HepG2 (cell line): ENCODE data around the gene GRIK1. TPM values are rescaled to one million over a fixed set of nuclear protein-coding genes. Genes with fewer than 3 reads are reported as not detected.

Source experiments
- ATAC-seq: fragments of 200-7000 bp; cut with Tn5 transposase; 3 replicates; pipeline ENCODE4 v1.9.1; 2020; ENCODE audit warnings: mild to moderate bottlenecking, moderate library complexity
- BruUV-seq: library from RNA; stranded (reverse); fragments of 400-500 nt; replicated peaks from 2 replicates; lab custom pipeline; 2021; lab: Mats Ljungman, UMichigan
- CTCF ChIA-PET: fragments of 300-600 bp; formaldehyde crosslinking; extraction: SDS; loops from one replicate; lab custom pipeline; 2021; ENCODE audit warnings: low total read pairs, inconsistent platforms, low intra/inter-chr PET ratio; lab: Yijun Ruan, JAX
- POLR2A ChIA-PET: fragments of 350-600 bp; sonication (Branson Sonifier 250); formaldehyde crosslinking; loops from one replicate; lab custom pipeline; 2020; ENCODE audit warnings: antibody characterized with exemption, inconsistent platforms; lab: Yijun Ruan, JAX
- DNase-seq: peaks from one replicate; pipeline ENCODE4 v3.0.0-alpha.2; 2015; ENCODE audit warnings: low spot score
- FAIRE-seq: peaks from 3 replicates; lab custom pipeline; 2011; peaks lifted over from hg19 to GRCh38; lab: Jason Lieb, UNC
- H2AFZ ChIP-seq: one replicate; pipeline ENCODE4 v1.6.1; 2011; ENCODE audit warnings: low read length, inconsistent platforms
- H3K27ac ChIP-seq: fragments of 300-600 bp; 3 replicates; pipeline ENCODE4 v1.8.0; 2011; ENCODE audit warnings: mixed run types, mild to moderate bottlenecking, mixed read lengths, low read length, inconsistent platforms; ENCODE audit not compliant: insufficient read depth; ENCODE audit errors: extremely low read length
- H3K27me3 ChIP-seq, 2 experiments: fragments of 200-600 bp in 1 of 2; 2 replicates in 1 of 2; 3 replicates in 1 of 2; pipeline versions ENCODE4 v1.6.0 to v1.8.0; 2011; ENCODE audit warnings: low read length in 2 of 2, mild to moderate bottlenecking in 2 of 2, moderate library complexity in 2 of 2, inconsistent platforms in 1 of 2; ENCODE audit not compliant: insufficient read depth in 2 of 2, control insufficient read depth in 1 of 2
- H3K36me3 ChIP-seq, 2 experiments: fragments of 200-600 bp in 1 of 2; replicated peaks in 1 of 2; 2 replicates in 1 of 2; 3 replicates in 1 of 2; pipeline versions ENCODE4 v1.5.1 to v1.8.0; 2011; ENCODE audit warnings: low read length in 2 of 2, inconsistent platforms in 1 of 2; ENCODE audit not compliant: insufficient read depth in 2 of 2, control insufficient read depth in 1 of 2
- H3K4me1 ChIP-seq: 2 replicates; pipeline ENCODE4 v1.5.1; 2012; ENCODE audit warnings: low read length, inconsistent platforms; ENCODE audit not compliant: insufficient read depth
- H3K4me2 ChIP-seq: 2 replicates; pipeline ENCODE4 v1.6.0; 2011; ENCODE audit warnings: low read depth, low read length, inconsistent platforms
- H3K4me3 ChIP-seq, 3 experiments: fragments of 200-600 bp in 1 of 3; sonication (generic), shearing (Covaris generic) in 1 of 3; replicated peaks in 1 of 3; 2 replicates each; pipeline ENCODE4 v1.5.1; 2011 to 2016; ENCODE audit warnings: low read length in 3 of 3, inconsistent platforms in 2 of 3, low read depth in 2 of 3, mild to moderate bottlenecking in 2 of 3, control low read depth in 1 of 3, mixed read lengths in 1 of 3; ENCODE audit not compliant: insufficient read depth in 1 of 3
- H3K79me2 ChIP-seq: one replicate; pipeline ENCODE4 v1.6.1; 2011; ENCODE audit warnings: low read length, inconsistent platforms; ENCODE audit not compliant: insufficient read depth
- H3K9ac ChIP-seq: 2 replicates; pipeline ENCODE4 v1.6.0; 2011; ENCODE audit warnings: mild to moderate bottlenecking, low read depth, low read length, inconsistent platforms; ENCODE audit not compliant: insufficient read depth
- H3K9me3 ChIP-seq: 2 replicates; pipeline ENCODE4 v1.5.1; 2012; ENCODE audit warnings: mild to moderate bottlenecking, low read length
- H4K20me1 ChIP-seq: 2 replicates; pipeline ENCODE4 v1.6.0; 2011; ENCODE audit warnings: inconsistent platforms, mild to moderate bottlenecking, low read length, moderate library complexity; ENCODE audit not compliant: insufficient read depth
- GPN1 ChIP-seq: sonication (generic); formaldehyde crosslinking; IDR thresholded peaks from 2 replicates; pipeline ENCODE4 v1.5.1; 2020; ENCODE audit warnings: missing genetic modification reagents, borderline replicate concordance
- HNRNPH1 ChIP-seq: fragments of 200-400 bp; formaldehyde crosslinking; optimal IDR thresholded peaks from 2 replicates; pipeline ENCODE3; 2017; ENCODE audit warnings: mild to moderate bottlenecking, low read depth, low read length
- IKZF5 ChIP-seq: IDR thresholded peaks from 2 replicates; pipeline ENCODE4 v1.6.1; 2018; ENCODE audit warnings: missing genetic modification reagents, mild to moderate bottlenecking, missing compliant biosample characterization
- KAT8 ChIP-seq: IDR thresholded peaks from 2 replicates; pipeline ENCODE4 v1.6.1; 2016; ENCODE audit warnings: missing genetic modification reagents, missing compliant biosample characterization
- MAFG ChIP-seq: sonication (generic); formaldehyde crosslinking; IDR thresholded peaks from 2 replicates; pipeline ENCODE4 v1.5.1; 2020; ENCODE audit warnings: mild to moderate bottlenecking, missing genetic modification reagents
- MAX ChIP-seq: IDR thresholded peaks from 2 replicates; pipeline ENCODE4 v1.6.1; 2012; ENCODE audit warnings: inconsistent platforms
- MBD4 ChIP-seq: IDR thresholded peaks from 2 replicates; pipeline ENCODE4 v1.6.1; 2012; ENCODE audit warnings: low read length, inconsistent platforms, borderline replicate concordance
- NCOA2 ChIP-seq: sonication (generic); formaldehyde crosslinking; IDR thresholded peaks from 2 replicates; pipeline ENCODE4 v1.8.0; 2022; ENCODE audit warnings: inconsistent platforms
- POGK ChIP-seq: sonication (generic); formaldehyde crosslinking; conservative IDR thresholded peaks from 2 replicates; pipeline ENCODE4 v1.8.0; 2022; ENCODE audit warnings: mild to moderate bottlenecking, moderate library complexity, missing genetic modification reagents
- SIX1 ChIP-seq: sonication (generic); formaldehyde crosslinking; IDR thresholded peaks from 2 replicates; pipeline ENCODE4 v1.4.0; 2020; ENCODE audit warnings: missing genetic modification reagents, borderline replicate concordance
- SPEN ChIP-seq: sonication (generic); formaldehyde crosslinking; IDR thresholded peaks from 2 replicates; pipeline ENCODE4 v1.5.1; 2020; ENCODE audit warnings: low read depth, mild to moderate bottlenecking, missing genetic modification reagents
- ZBTB7A ChIP-seq: sonication (generic); formaldehyde crosslinking; IDR thresholded peaks from 2 replicates; pipeline ENCODE4 v1.8.0; 2022; ENCODE audit warnings: mild to moderate bottlenecking, missing genetic modification reagents
- ZC3H4 ChIP-seq: sonication (generic); formaldehyde crosslinking; IDR thresholded peaks from 2 replicates; pipeline ENCODE4 v1.4.0; 2020; ENCODE audit warnings: missing genetic modification reagents, borderline replicate concordance
- ZNF720 ChIP-seq: sonication (generic); formaldehyde crosslinking; IDR thresholded peaks from 2 replicates; pipeline ENCODE4 v1.4.0; 2020; ENCODE audit warnings: missing genetic modification reagents
- ZSCAN20 ChIP-seq: sonication (generic); formaldehyde crosslinking; IDR thresholded peaks from 2 replicates; pipeline ENCODE4 v1.4.0; 2020; ENCODE audit warnings: missing genetic modification reagents, mild to moderate bottlenecking, borderline replicate concordance
- WGBS: methylation state at CpG from one replicate; pipeline ENCODE4 v1.1.6; 2017; ENCODE audit warnings: low lambda C conversion rate; 5-methylcytosine and 5-hydroxymethylcytosine counted together
- in situ Hi-C: cut with HindIII; loops from 2 replicates; pipeline ENCODE4 v1.10.0; 2017; ENCODE audit warnings: low pct_unique_long_range_greater_than_20kb; ENCODE audit not compliant: extremely low pct_ligation_motif_present
- intact Hi-C: fragments of 100-400 bp; cut with micrococcal nuclease; formaldehyde crosslinking; loops from one replicate; pipeline ENCODE4 v1.10.0; 2022; ENCODE audit not compliant: unreplicated experiment
- polyA plus RNA-seq, 8 experiments: library from polyadenylated mRNA; depleted of rRNA in 3 of 8; stranded (reverse) in 7 of 8; unstranded in 1 of 8; fragments of >200 nt; fragmentation: Illumina TruSeq in 4 of 8; extraction: Trizol in 4 of 8; gene quantifications; 2 replicates each; pipeline versions ENCODE4 v1.2.1 to v1.2.3, GENCODE V29; 2011 to 2016; ENCODE audit warnings: low read depth in 4 of 8, missing spikeins in 1 of 8, mixed read lengths in 1 of 8; ENCODE audit not compliant: insufficient read depth in 1 of 8
- total RNA-seq, 5 experiments: library from RNA; depleted of rRNA; stranded (reverse); fragments of >200 nt; fragmentation: Illumina TruSeq; extraction: Trizol; gene quantifications; 2 replicates each; pipeline ENCODE4 v1.2.3, GENCODE V29; 2016; ENCODE audit warnings: low read depth in 1 of 5

The GRIK1 gene
- total and polyA plus RNA-seq, 2 of the 13 experiments (the other 11 are each of a cell fraction or from before 2014, with no cell fraction given), result not detected

GRCh38 chr21:29671728-29672127 is 268.1 kb downstream of the GRIK1 start:
- H3K9me3 ChIP-seq, result no peaks in the 10 kb centered on the region
- BruUV-seq, result no TSS peak
- no peak overlapping the region for H3K9ac ChIP-seq
- no peak overlapping the region for H3K27ac ChIP-seq
- no peaks in the 10 kb centered on the region for H3K79me2 ChIP-seq
- TF ChIP-seq HNRNPH1 (no peak), GPN1 (CRISPR knock-in tag) (no peak), NCOA2 (CRISPR knock-in tag) (no peak), MAX (no peak), MAFG (CRISPR knock-in tag) (no peak)
- DNase-seq (no peak), FAIRE-seq (no peak), ATAC-seq (no peak)
- H2AFZ ChIP-seq, result no peak overlapping the region
- WGBS, result 30% methylated on average over 4 of the region's 4 CpGs
- ChIA-PET POLR2A (no interaction called here), CTCF (no interaction called here)
- no peaks in the 10 kb centered on the region for H3K27me3 ChIP-seq
- H3K4me1 ChIP-seq, result no peaks in the 10 kb centered on the region
- intact Hi-C loops, result no loop called here
- no peaks in the 10 kb centered on the region for H3K36me3 ChIP-seq
- H3K4me3 ChIP-seq, result no peak overlapping the region
- in situ Hi-C loops, result no loop called here
- H3K4me2 ChIP-seq, result no peak overlapping the region
- no peaks in the 10 kb centered on the region for H4K20me1 ChIP-seq

GRCh38 chr21:29670228-29670627 is 269.6 kb downstream of the GRIK1 start:
- ChIA-PET CTCF (no interaction called here), POLR2A (no interaction called here)
- Histone ChIP-seq H3K36me3 (no peaks in the 10 kb centered on the region), H3K9ac (no peak overlapping the region), H3K27ac (no peak overlapping the region), H4K20me1 (no peaks in the 10 kb centered on the region), H3K4me1 (no peaks in the 10 kb centered on the region), H3K9me3 (no peaks in the 10 kb centered on the region), H3K79me2 (no peaks in the 10 kb centered on the region), H3K4me2 (no peak overlapping the region), H3K27me3 (no peaks in the 10 kb centered on the region), H2AFZ (no peak overlapping the region), H3K4me3 (no peak overlapping the region)
- FAIRE-seq (no peak), DNase-seq (no peak), ATAC-seq (no peak)
- intact Hi-C loops (no loop called here), in situ Hi-C loops (no loop called here)
- BruUV-seq, result no TSS peak
- TF ChIP-seq POGK (CRISPR knock-in tag), result no peak
- no peak for TF ChIP-seq MBD4
- no peak for TF ChIP-seq ZBTB7A (CRISPR knock-in tag)
- no peak for TF ChIP-seq ZSCAN20 (CRISPR knock-in tag)
- no peak for TF ChIP-seq IKZF5
- no peak for TF ChIP-seq ZC3H4 (CRISPR knock-in tag)
- no peak for TF ChIP-seq ZNF720 (CRISPR knock-in tag)
- no peak for TF ChIP-seq SPEN (CRISPR knock-in tag)
- no peak for TF ChIP-seq SIX1 (CRISPR knock-in tag)
- no peak for TF ChIP-seq KAT8 (CRISPR knock-in tag)
- 3% methylated on average over 2 of the region's 2 CpGs for WGBS
